Endodermal cell (in vitro differentiated cells): Measurements from ENCODE around the gene SSBP2. TPM values are rescaled to one million over a fixed set of nuclear protein-coding genes. Genes with fewer than 3 reads are reported as not detected.

Experiments
- DNase-seq: peaks from one replicate; pipeline ENCODE4 v3.0.0-alpha.2; 2017
- H3K27ac ChIP-seq: 2 replicates; pipeline ENCODE4 v1.5.1; 2013; ENCODE audit warnings: mild to moderate bottlenecking, low read depth, low read length, moderate library complexity
- H3K27me3 ChIP-seq: 2 replicates; pipeline ENCODE4 v1.6.1; 2013; ENCODE audit warnings: mild to moderate bottlenecking, low read length, moderate library complexity; ENCODE audit not compliant: insufficient read depth, control insufficient read depth, poor library complexity, severe bottlenecking
- H3K36me3 ChIP-seq: 2 replicates; pipeline ENCODE4 v1.7.0; 2013; ENCODE audit warnings: mild to moderate bottlenecking, low read length, moderate library complexity; ENCODE audit not compliant: control insufficient read depth, insufficient read depth
- H3K4me1 ChIP-seq: one replicate; pipeline ENCODE4 v1.7.0; 2013; ENCODE audit warnings: low read length; ENCODE audit not compliant: control insufficient read depth, insufficient read depth
- H3K4me3 ChIP-seq: 2 replicates; pipeline ENCODE4 v1.5.1; 2013; ENCODE audit warnings: mild to moderate bottlenecking, low read length, moderate library complexity
- H3K9ac ChIP-seq: 2 replicates; pipeline ENCODE4 v1.6.1; 2013; ENCODE audit warnings: mild to moderate bottlenecking, low read length, moderate library complexity; ENCODE audit not compliant: poor library complexity, severe bottlenecking; ENCODE audit errors: extremely low read depth
- H3K9me3 ChIP-seq: 2 replicates; pipeline ENCODE4 v1.6.1; 2013; ENCODE audit warnings: mild to moderate bottlenecking, low read length, moderate library complexity; ENCODE audit not compliant: control insufficient read depth
- H3K27ac Mint-ChIP-seq: 2 replicates; pipeline ENCODE4 v1.8.0; 2020; ENCODE audit warnings: mixed read lengths
- H3K27me3 Mint-ChIP-seq: 2 replicates; pipeline ENCODE4 v1.8.0; 2021; ENCODE audit warnings: mild to moderate bottlenecking, mixed read lengths; ENCODE audit not compliant: insufficient read depth
- H3K36me3 Mint-ChIP-seq: 2 replicates; pipeline ENCODE4 v1.8.0; 2020; ENCODE audit warnings: low read depth, mixed read lengths
- H3K4me1 Mint-ChIP-seq: 2 replicates; pipeline ENCODE4 v1.8.0; 2020; ENCODE audit warnings: mixed read lengths
- H3K4me3 Mint-ChIP-seq: 2 replicates; pipeline ENCODE4 v1.8.0; 2020; ENCODE audit warnings: mild to moderate bottlenecking, moderate library complexity, mixed read lengths
- H3K9me3 Mint-ChIP-seq: 2 replicates; pipeline ENCODE4 v1.8.0; 2020; ENCODE audit warnings: mild to moderate bottlenecking, mixed read lengths
- WGBS, 2 experiments: methylation state at CpG; one replicate each; pipeline versions ENCODE4 v1.1.5 to v1.1.7; 2013; ENCODE audit warnings: missing lambda C conversion rate in 2 of 2, mixed read lengths in 1 of 2; ENCODE audit not compliant: insufficient coverage in 1 of 2, insufficient read length in 1 of 2; 5-methylcytosine and 5-hydroxymethylcytosine counted together
- total RNA-seq, 2 donors: library from RNA; stranded (reverse); fragmentation: NEBNext Ultra II Directional in 1 of 2; extraction: Animal tissue kit (Norgen Biotek cat#: 25700) in 1 of 2; gene quantifications; 2 replicates in 1 of 2; 3 replicates in 1 of 2; pipeline ENCODE4 v1.2.1, GENCODE V29; 2021
- TF ChIP-seq, protein P1 (sequence below): fragments of 200-600 bp; sonication (generic); conservative IDR thresholded peaks from 2 replicates; pipeline ENCODE4 v1.5.0; 2021; ENCODE audit warnings: antibody characterized with exemption, mild to moderate bottlenecking

The SSBP2 gene
- total RNA-seq, 2 donors from 2014 or later: 27.5 to 30.2 TPM

GRCh38 chr5:81363093-81363871 is 387.6 kb downstream of the SSBP2 start:
- H3K4me1 Mint-ChIP-seq: peaks cover 6% of the 10 kb centered on the region
- Histone ChIP-seq H3K4me3 (no peak overlapping the region), H3K27me3 (no peaks in the 10 kb centered on the region), H3K27ac (no peak overlapping the region), H3K9ac (no peak overlapping the region), H3K4me1 (no peaks in the 10 kb centered on the region), H3K9me3 (no peaks in the 10 kb centered on the region), H3K36me3 (no peaks in the 10 kb centered on the region)
- DNase-seq: no peak
- H3K27me3 Mint-ChIP-seq: peaks cover 1% of the 10 kb centered on the region
- TF ChIP-seq, protein P1, sequence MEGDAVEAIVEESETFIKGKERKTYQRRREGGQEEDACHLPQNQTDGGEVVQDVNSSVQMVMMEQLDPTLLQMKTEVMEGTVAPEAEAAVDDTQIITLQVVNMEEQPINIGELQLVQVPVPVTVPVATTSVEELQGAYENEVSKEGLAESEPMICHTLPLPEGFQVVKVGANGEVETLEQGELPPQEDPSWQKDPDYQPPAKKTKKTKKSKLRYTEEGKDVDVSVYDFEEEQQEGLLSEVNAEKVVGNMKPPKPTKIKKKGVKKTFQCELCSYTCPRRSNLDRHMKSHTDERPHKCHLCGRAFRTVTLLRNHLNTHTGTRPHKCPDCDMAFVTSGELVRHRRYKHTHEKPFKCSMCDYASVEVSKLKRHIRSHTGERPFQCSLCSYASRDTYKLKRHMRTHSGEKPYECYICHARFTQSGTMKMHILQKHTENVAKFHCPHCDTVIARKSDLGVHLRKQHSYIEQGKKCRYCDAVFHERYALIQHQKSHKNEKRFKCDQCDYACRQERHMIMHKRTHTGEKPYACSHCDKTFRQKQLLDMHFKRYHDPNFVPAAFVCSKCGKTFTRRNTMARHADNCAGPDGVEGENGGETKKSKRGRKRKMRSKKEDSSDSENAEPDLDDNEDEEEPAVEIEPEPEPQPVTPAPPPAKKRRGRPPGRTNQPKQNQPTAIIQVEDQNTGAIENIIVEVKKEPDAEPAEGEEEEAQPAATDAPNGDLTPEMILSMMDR: no peak
- H3K9me3 Mint-ChIP-seq: no peaks in the 10 kb centered on the region
- H3K4me3 Mint-ChIP-seq: no peak overlapping the region
- H3K27ac Mint-ChIP-seq: no peak overlapping the region
- no peaks in the 10 kb centered on the region for H3K36me3 Mint-ChIP-seq
- 93 to 97% methylated on average over 3 to 4 of the region's 4 CpGs for WGBS, 2 experiments

Other genes starting within 250 kb of the SSBP2 start
- 10 to 100 TPM; 17.9 to 22.6 TPM for gene ATG10, start 220.9 kb upstream of the SSBP2 start, total RNA-seq